Measurements from ENCODE around the gene GRHL1.

The GRHL1 gene

GRCh38 chr2:10043906-10044601, 92.6 kb downstream of the GRHL1 start:
- peak; percentile 62 for DNase-seq (ENCODE audit: low read depth)
- no peak for TF ChIP-seq CTCF (conservative IDR thresholded peaks at IDR 0.05; ENCODE audit: low read depth, low read length)

GRCh38 chr2:10045561-10046355, 94.3 kb downstream of the GRHL1 start:
- no peak overlapping the region for H3K4me3 ChIP-seq (ENCODE audit: low read length)
- TF ChIP-seq CTCF (conservative IDR thresholded peaks at IDR 0.05; ENCODE audit: low read depth, low read length), result no peak
- no peak for DNase-seq (ENCODE audit: low read depth)

More at GRCh38 chr2:10043906-10044601, 92.6 kb downstream of the GRHL1 start:
- H3K4me3 ChIP-seq (ENCODE audit: low read length), result peak overlapping the region; percentile 44

- TF ChIP-seq CTCF (conservative IDR thresholded peaks at IDR 0.05; ENCODE audit: low read depth, low read length), result no peak
- DNase-seq (ENCODE audit: low read depth), result no peak
These were observed 95.4 kb downstream of the GRHL1 start for GRCh38 chr2:10046931-10047330.

GRCh38 chr2:10047616-10048500, 96.4 kb downstream of the GRHL1 start:
- no peak overlapping the region for H3K4me3 ChIP-seq (ENCODE audit: low read length)
- TF ChIP-seq CTCF (conservative IDR thresholded peaks at IDR 0.05; ENCODE audit: low read depth, low read length), result no peak

More at GRCh38 chr2:10046931-10047330, 95.4 kb downstream of the GRHL1 start:
- H3K4me3 ChIP-seq (ENCODE audit: low read length), result no peak overlapping the region

GRCh38 chr2:10048501-10049171, 97.1 kb downstream of the GRHL1 start:
- no peak for DNase-seq (ENCODE audit: low read depth)
- H3K4me3 ChIP-seq (ENCODE audit: low read length), result no peak overlapping the region
- TF ChIP-seq CTCF (conservative IDR thresholded peaks at IDR 0.05; ENCODE audit: low read depth, low read length), result peak; percentile 62

More at GRCh38 chr2:10047616-10048500, 96.4 kb downstream of the GRHL1 start:
- no peak for DNase-seq (ENCODE audit: low read depth)
